GM12873 (cell line): ENCODE data around the gene SCN5A.
A peak's percentile ranks its signal among the peaks of the same experiment; 100 is the strongest.

Source experiments
- CTCF ChIP-seq: IDR thresholded peaks from 2 replicates; pipeline ENCODE4 v1.5.1; 2012; ENCODE audit warnings: low read depth, mild to moderate bottlenecking, moderate library complexity, low read length, control low read depth; ENCODE audit not compliant: insufficient read depth; ENCODE audit errors: missing control alignments

SCN5A gene

GRCh38 chr3:38647217-38647970 is 2.1 kb downstream of the SCN5A start:
- no peak for TF ChIP-seq CTCF

DNA sequence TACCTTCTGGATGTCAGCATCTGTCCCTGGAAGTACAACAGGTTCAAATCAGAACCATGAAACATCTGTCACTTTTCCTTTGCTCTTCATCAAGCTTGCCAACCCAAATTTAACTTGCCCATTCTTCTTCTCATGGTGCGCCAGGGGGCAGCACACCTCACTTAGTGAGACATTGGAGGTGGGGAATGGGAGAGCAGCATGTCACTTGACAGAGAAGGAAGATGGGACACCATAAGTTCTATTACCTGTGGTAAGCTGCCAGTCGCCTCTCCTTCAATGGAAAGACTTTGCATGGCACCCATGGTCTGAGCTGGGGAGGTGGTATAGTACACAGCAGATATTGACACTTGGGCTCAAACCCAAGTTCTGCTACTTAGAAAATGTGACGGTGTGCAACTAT is 2.9 kb downstream of the SCN5A start:
- peak; percentile 48 for TF ChIP-seq CTCF

DNA sequence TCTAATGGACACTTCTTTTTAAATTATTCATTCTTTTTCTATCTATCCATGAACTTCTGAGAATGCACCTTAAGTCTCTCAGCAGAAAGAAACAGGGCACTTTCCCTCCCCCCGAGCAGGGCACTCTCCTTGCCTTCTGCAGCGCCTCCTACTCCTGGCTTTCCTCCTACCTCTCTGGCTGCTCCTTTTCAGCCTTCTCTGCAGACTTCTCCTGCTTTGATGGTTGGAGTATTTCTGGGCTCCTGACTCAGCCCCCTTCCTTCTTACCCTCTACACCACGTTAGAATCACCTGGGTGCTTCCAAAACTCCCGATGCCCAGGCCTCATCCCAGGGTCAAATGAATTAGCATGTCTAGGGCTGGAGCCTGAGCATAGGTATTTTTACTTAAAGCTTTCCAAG is 3.4 kb downstream of the SCN5A start:
- no peak for TF ChIP-seq CTCF

DNA sequence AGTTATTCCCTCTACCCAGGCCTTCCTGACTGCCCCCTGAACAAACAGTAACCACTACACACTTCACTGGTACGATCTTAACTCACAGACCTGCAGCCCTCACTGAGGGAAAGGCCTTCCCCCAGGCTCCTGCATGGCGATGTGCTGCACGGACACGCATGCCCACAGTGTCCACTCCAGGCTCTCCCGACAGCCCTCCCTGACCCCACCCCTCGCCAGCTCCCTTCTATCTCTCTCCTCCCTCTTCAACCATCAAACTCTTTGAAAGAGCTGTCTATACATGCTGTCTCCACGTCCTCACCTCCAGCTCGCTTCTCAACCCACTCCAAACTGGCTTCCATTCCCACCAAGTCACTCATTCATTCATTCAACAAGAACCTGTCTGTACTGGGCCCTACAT is 3.9 kb downstream of the SCN5A start:
- TF ChIP-seq CTCF: no peak

DNA sequence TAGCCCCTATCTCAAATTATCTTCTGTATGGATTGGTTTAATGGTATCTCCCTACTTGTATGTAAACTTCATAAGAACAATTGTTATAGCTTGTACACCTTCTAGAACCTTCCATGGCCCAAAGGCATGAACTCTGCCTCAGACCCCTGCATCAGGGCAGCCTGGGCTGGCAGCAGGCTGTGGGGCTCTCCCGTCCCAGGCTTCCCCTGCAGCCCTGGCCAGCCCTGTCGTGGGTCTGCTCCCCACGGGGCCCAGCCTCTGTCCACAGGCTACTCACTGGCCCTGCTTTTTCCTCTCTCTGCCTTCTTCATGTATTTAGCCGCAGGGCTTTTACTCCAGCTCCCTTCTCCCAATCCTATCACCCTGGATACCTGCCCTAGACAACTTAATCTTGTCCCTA is 4.4 kb downstream of the SCN5A start:
- TF ChIP-seq CTCF: no peak

DNA sequence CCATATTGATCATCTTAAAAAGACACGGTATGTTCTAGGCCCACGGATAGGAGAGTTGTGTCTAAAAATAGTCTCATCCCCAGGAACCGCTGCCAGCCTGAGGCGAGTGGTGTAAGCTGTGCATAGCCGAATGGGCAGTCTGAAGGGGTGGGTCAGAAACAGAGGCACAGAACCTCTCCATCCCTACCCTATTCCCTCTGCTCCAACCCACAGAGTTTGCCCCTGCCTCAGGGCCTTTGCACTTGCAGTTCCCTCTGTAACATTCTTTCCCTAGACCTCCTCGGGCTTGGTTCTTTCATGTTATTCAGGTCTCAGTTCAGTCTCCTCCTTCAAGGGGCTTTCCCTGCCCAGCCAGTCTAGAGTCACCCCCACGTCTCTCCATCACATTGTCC is 4.8 kb downstream of the SCN5A start:
- TF ChIP-seq CTCF: no peak

- TF ChIP-seq CTCF: no peak
Observed at GRCh38 chr3:38644016-38644661, 5.3 kb downstream of the SCN5A start.
